SK-N-SH treated with all-trans-retinoic acid at 6 μM for 48 hours (cell line): ENCODE measurements around the gene C3orf49.

ENCODE experiments used
- ARNTL ChIP-seq: fragments of 450-650 bp; formaldehyde crosslinking; IDR thresholded peaks from 2 replicates; pipeline ENCODE4 v1.5.0; 2020; ENCODE audit warnings: low read depth, mild to moderate bottlenecking, moderate library complexity, borderline replicate concordance
- PPARA ChIP-seq: fragments of 250-450 bp; sonication (Bioruptor Pico); IDR thresholded peaks from 2 replicates; pipeline ENCODE4 v1.5.0; 2020; ENCODE audit warnings: mild to moderate bottlenecking, borderline replicate concordance
- RARB ChIP-seq: fragments of 250-450 bp; sonication (Bioruptor Pico); IDR thresholded peaks from 2 replicates; pipeline ENCODE4 v1.8.0; 2021; ENCODE audit warnings: mild to moderate bottlenecking, moderate library complexity
- SNAI2 ChIP-seq: fragments of 250-450 bp; sonication (Bioruptor Pico); IDR thresholded peaks from 2 replicates; pipeline ENCODE4 v1.5.0; 2020; ENCODE audit warnings: mild to moderate bottlenecking, moderate library complexity
- TCF4 ChIP-seq: fragments of 250-450 bp; sonication (Bioruptor Pico); IDR thresholded peaks from 2 replicates; pipeline ENCODE4 v1.8.0; 2021; ENCODE audit warnings: mild to moderate bottlenecking, moderate library complexity, borderline replicate concordance
- TOX ChIP-seq: fragments of 250-450 bp; sonication (Bioruptor Pico); IDR thresholded peaks from 2 replicates; pipeline ENCODE4 v1.8.0; 2021; ENCODE audit warnings: mild to moderate bottlenecking, moderate library complexity, borderline replicate concordance
- ZNF565 ChIP-seq: fragments of 450-650 bp; formaldehyde crosslinking; conservative IDR thresholded peaks from 2 replicates; pipeline ENCODE4 v1.5.0; 2020; ENCODE audit warnings: low read depth, mild to moderate bottlenecking, moderate library complexity
- ZNF70 ChIP-seq: fragments of 450-650 bp; formaldehyde crosslinking; IDR thresholded peaks from 2 replicates; pipeline ENCODE4 v1.5.0; 2020; ENCODE audit warnings: mild to moderate bottlenecking, moderate library complexity
- ZNF8 ChIP-seq: fragments of 450-650 bp; formaldehyde crosslinking; IDR thresholded peaks from 2 replicates; pipeline ENCODE4 v1.5.0; 2020; ENCODE audit warnings: mild to moderate bottlenecking, moderate library complexity
- TF ChIP-seq, protein P1 (sequence below): fragments of 250-450 bp; sonication (Bioruptor Pico); IDR thresholded peaks from 2 replicates; pipeline ENCODE4 v1.8.0; 2020; ENCODE audit warnings: mild to moderate bottlenecking, moderate library complexity, borderline replicate concordance
- TF ChIP-seq, protein P2 (sequence below): fragments of 250-450 bp; sonication (Bioruptor Pico); IDR thresholded peaks from 2 replicates; pipeline ENCODE4 v1.5.1; 2020; ENCODE audit warnings: low read depth, mild to moderate bottlenecking, moderate library complexity

DNA sequence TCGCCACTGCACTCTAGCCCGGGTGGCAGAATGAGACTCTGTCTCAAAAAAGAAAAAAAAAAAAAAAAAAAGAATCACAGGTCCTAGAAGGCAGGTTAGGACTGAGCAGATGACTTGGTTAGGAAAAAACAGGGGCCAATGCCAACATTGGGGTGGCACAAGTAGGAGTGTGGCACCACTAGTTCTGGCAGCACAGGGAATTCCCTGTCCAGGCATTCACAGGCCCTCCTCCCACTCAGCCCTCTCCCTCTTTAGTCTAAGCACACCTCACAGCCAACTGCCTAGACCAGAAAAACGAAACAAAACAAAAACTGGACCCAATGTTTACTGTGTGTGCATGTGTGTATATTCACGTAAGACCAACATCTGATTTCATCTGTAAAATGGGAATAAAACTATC lies 34.0 kb downstream of the C3orf49 start:
- no peak for TF ChIP-seq ZNF70 (CRISPR knock-in tag)
- TF ChIP-seq, protein P1, sequence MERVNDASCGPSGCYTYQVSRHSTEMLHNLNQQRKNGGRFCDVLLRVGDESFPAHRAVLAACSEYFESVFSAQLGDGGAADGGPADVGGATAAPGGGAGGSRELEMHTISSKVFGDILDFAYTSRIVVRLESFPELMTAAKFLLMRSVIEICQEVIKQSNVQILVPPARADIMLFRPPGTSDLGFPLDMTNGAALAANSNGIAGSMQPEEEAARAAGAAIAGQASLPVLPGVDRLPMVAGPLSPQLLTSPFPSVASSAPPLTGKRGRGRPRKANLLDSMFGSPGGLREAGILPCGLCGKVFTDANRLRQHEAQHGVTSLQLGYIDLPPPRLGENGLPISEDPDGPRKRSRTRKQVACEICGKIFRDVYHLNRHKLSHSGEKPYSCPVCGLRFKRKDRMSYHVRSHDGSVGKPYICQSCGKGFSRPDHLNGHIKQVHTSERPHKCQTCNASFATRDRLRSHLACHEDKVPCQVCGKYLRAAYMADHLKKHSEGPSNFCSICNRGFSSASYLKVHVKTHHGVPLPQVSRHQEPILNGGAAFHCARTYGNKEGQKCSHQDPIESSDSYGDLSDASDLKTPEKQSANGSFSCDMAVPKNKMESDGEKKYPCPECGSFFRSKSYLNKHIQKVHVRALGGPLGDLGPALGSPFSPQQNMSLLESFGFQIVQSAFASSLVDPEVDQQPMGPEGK (CRISPR knock-in tag): no peak
- no peak for TF ChIP-seq TCF4 (CRISPR knock-in tag)
- TF ChIP-seq ARNTL (CRISPR knock-in tag): no peak
- TF ChIP-seq ZNF8: no peak
- no peak for TF ChIP-seq ZNF565
- no peak for TF ChIP-seq RARB (CRISPR knock-in tag)
- no peak for TF ChIP-seq SNAI2
- TF ChIP-seq PPARA: no peak
- TF ChIP-seq TOX (CRISPR knock-in tag): no peak
- TF ChIP-seq, protein P2, sequence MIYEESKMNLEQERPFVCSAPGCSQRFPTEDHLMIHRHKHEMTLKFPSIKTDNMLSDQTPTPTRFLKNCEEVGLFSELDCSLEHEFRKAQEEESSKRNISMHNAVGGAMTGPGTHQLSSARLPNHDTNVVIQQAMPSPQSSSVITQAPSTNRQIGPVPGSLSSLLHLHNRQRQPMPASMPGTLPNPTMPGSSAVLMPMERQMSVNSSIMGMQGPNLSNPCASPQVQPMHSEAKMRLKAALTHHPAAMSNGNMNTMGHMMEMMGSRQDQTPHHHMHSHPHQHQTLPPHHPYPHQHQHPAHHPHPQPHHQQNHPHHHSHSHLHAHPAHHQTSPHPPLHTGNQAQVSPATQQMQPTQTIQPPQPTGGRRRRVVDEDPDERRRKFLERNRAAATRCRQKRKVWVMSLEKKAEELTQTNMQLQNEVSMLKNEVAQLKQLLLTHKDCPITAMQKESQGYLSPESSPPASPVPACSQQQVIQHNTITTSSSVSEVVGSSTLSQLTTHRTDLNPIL (CRISPR knock-in tag): no peak
